Caco-2 (cell line): ENCODE results near the gene RNU1-4. TPM values are rescaled to one million over a fixed set of nuclear protein-coding genes. Genes with fewer than 3 reads are reported as not detected.
"Not testable (repeated sequence)": the region's sequence is repeated elsewhere in the genome, so short reads cannot be mapped to it uniquely, and the experiment has no call there.

ENCODE experiments used
- BruUV-seq: library from RNA; stranded (reverse); fragments of 400-500 nt; replicated peaks from 2 replicates; lab custom pipeline; 2021; lab: Mats Ljungman, UMichigan
- CTCF ChIA-PET: fragments of 300-600 bp; sonication (Branson Sonifier 250); formaldehyde crosslinking; loops from one replicate; lab custom pipeline; 2022; ENCODE audit warnings: antibody characterized with exemption; lab: Charles Lee
- POLR2A ChIA-PET: fragments of 300-600 bp; sonication (Branson Sonifier 250); formaldehyde crosslinking; loops from one replicate; lab custom pipeline; 2022; ENCODE audit warnings: antibody characterized with exemption; lab: Charles Lee
- DNase-seq, 2 experiments: peaks; one replicate each; pipeline versions ENCODE4 v3.0.0 to v3.0.0-alpha.2; 2020 to 2022
- H3K27me3 ChIP-seq: replicated peaks from 2 replicates; pipeline ENCODE4 v1.6.0; 2011; ENCODE audit warnings: low read length; ENCODE audit not compliant: control insufficient read depth, insufficient read depth
- H3K36me3 ChIP-seq: 2 replicates; pipeline ENCODE4 v1.5.1; 2011; ENCODE audit warnings: low read length; ENCODE audit not compliant: control insufficient read depth, insufficient read depth
- H3K4me1 ChIP-seq: fragments of 250-450 bp; sonication (Bioruptor Pico); 2 replicates; pipeline ENCODE4 v1.5.1; 2020; ENCODE audit warnings: mild to moderate bottlenecking
- H3K4me3 ChIP-seq: 2 replicates; pipeline ENCODE4 v1.5.1; 2011; ENCODE audit warnings: low read depth, mild to moderate bottlenecking, control low read depth, low read length
- H3K9me3 ChIP-seq: fragments of 250-450 bp; sonication (Bioruptor Pico); 2 replicates; pipeline ENCODE4 v1.5.1; 2020; ENCODE audit warnings: mild to moderate bottlenecking, moderate library complexity
- H3K27ac Mint-ChIP-seq: one replicate; pipeline ENCODE4 v1.8.0; 2022; ENCODE audit warnings: mixed read lengths; ENCODE audit not compliant: unreplicated experiment
- H3K27me3 Mint-ChIP-seq: one replicate; pipeline ENCODE4 v1.8.0; 2022; ENCODE audit warnings: mixed read lengths; ENCODE audit not compliant: insufficient read depth, unreplicated experiment
- H3K36me3 Mint-ChIP-seq: one replicate; pipeline ENCODE4 v1.8.0; 2022; ENCODE audit warnings: mild to moderate bottlenecking, mixed read lengths; ENCODE audit not compliant: insufficient read depth, unreplicated experiment
- H3K4me1 Mint-ChIP-seq: one replicate; pipeline ENCODE4 v1.8.0; 2022; ENCODE audit warnings: low read depth, mixed read lengths; ENCODE audit not compliant: unreplicated experiment
- H3K4me3 Mint-ChIP-seq: one replicate; pipeline ENCODE4 v1.8.0; 2022; ENCODE audit warnings: mild to moderate bottlenecking, moderate library complexity, mixed read lengths; ENCODE audit not compliant: unreplicated experiment
- H3K9me3 Mint-ChIP-seq: one replicate; pipeline ENCODE4 v1.8.0; 2022; ENCODE audit warnings: mixed read lengths; ENCODE audit not compliant: unreplicated experiment
- CTCF ChIP-seq, 2 experiments: fragments of 200-600 bp in 1 of 2; IDR thresholded peaks; 1 replicate in 1 of 2; 2 replicates in 1 of 2; pipeline versions ENCODE4 v1.5.1 to v1.8.0; 2011 to 2022; ENCODE audit warnings: antibody characterized with exemption in 1 of 2, control low read depth in 1 of 2, inconsistent platforms in 1 of 2, low read depth in 1 of 2, low read length in 1 of 2, mild to moderate bottlenecking in 1 of 2, moderate library complexity in 1 of 2; ENCODE audit not compliant: insufficient read depth in 1 of 2, severe bottlenecking in 1 of 2, unreplicated experiment in 1 of 2
- intact Hi-C: fragments of 100-400 bp; cut with micrococcal nuclease; formaldehyde crosslinking; loops from one replicate; pipeline ENCODE4 v1.10.0; 2022; ENCODE audit not compliant: unreplicated experiment
- total RNA-seq: library from RNA; stranded (reverse); gene quantifications from 2 replicates; pipeline ENCODE4 v1.2.3, GENCODE V29; 2022

RNU1-4 gene
- total RNA-seq, 1 experiment from 2014 or later: 1,622 TPM

- no peaks in the 10 kb centered on the region for H3K36me3 Mint-ChIP-seq
- CTCF ChIA-PET: no interaction called here
- Histone ChIP-seq H3K36me3 (no peaks in the 10 kb centered on the region), H3K4me1 (no peaks in the 10 kb centered on the region), H3K27me3 (no peaks in the 10 kb centered on the region), H3K9me3 (no peaks in the 10 kb centered on the region), H3K4me3 (no peak overlapping the region)
- no peaks in the 10 kb centered on the region for H3K9me3 Mint-ChIP-seq
- intact Hi-C loops: no loop called here
- POLR2A ChIA-PET: no interaction called here
- DNase-seq: peak in 1 of 2 experiments; percentile 43
- no peak for TF ChIP-seq CTCF (IDR thresholded peaks at IDR 0.05; ENCODE audit: insufficient read depth in 1 of 2, low read depth in 1 of 2, low read length in 1 of 2, severe bottlenecking in 1 of 2, unreplicated experiment in 1 of 2)
- H3K4me1 Mint-ChIP-seq: no peaks in the 10 kb centered on the region
- BruUV-seq: no TSS peak
- H3K27me3 Mint-ChIP-seq: no peaks in the 10 kb centered on the region
- no peak overlapping the region for H3K4me3 Mint-ChIP-seq
- no peak overlapping the region for H3K27ac Mint-ChIP-seq
Observed at GRCh38 chr1:16727190-16728111, 12.9 kb upstream of the RNU1-4 start.

GRCh38 chr1:16728243-16728949 is 11.9 kb upstream of the RNU1-4 start:
- H3K9me3 ChIP-seq, CTCF ChIA-PET, intact Hi-C loops, H3K4me1 Mint-ChIP-seq, H3K4me1 ChIP-seq, H3K36me3 ChIP-seq, H3K9me3 Mint-ChIP-seq, POLR2A ChIA-PET, BruUV-seq, H3K27ac Mint-ChIP-seq, H3K4me3 Mint-ChIP-seq, DNase-seq, H3K27me3 ChIP-seq, H3K36me3 Mint-ChIP-seq, H3K27me3 Mint-ChIP-seq, H3K4me3 ChIP-seq: not testable (repeated sequence)

GRCh38 chr1:16732254-16732896 is 7.9 kb upstream of the RNU1-4 start:
- H3K36me3 Mint-ChIP-seq, H3K36me3 ChIP-seq, H3K27me3 ChIP-seq, H3K4me3 Mint-ChIP-seq, H3K4me1 ChIP-seq, H3K9me3 ChIP-seq, DNase-seq, intact Hi-C loops, BruUV-seq, POLR2A ChIA-PET, H3K27ac Mint-ChIP-seq, CTCF ChIA-PET, H3K9me3 Mint-ChIP-seq, H3K27me3 Mint-ChIP-seq, H3K4me3 ChIP-seq, H3K4me1 Mint-ChIP-seq: not testable (repeated sequence)

GRCh38 chr1:16741230-16741629 is 914 bp downstream of the RNU1-4 start:
- intact Hi-C loops, H3K27me3 Mint-ChIP-seq, CTCF ChIA-PET, DNase-seq, H3K4me1 Mint-ChIP-seq, H3K36me3 Mint-ChIP-seq, H3K4me1 ChIP-seq, H3K9me3 ChIP-seq, BruUV-seq, H3K4me3 Mint-ChIP-seq, H3K27me3 ChIP-seq, H3K27ac Mint-ChIP-seq, H3K36me3 ChIP-seq, H3K4me3 ChIP-seq, H3K9me3 Mint-ChIP-seq, POLR2A ChIA-PET: not testable (repeated sequence)

DNA sequence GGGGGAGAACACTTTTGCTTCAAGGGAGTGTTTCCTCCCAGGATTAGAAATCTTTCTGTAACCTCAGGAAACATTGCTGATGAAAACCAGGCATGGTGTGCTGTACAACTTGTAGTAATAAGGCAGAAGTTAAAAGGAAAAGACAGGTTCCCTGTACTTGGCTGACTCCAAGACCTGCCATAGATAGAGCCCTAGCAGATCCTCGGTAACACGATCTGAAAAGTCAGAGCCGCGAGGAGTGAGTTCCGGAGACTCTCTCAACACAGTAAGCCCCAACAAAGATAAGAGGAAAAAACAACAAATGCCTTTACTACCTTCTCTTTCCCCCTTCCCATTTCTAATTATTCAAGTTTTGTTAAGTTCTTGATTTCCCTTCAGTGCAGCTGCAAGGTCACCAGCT is 7.3 kb downstream of the RNU1-4 start:
- CTCF ChIA-PET, H3K4me1 ChIP-seq, H3K4me3 Mint-ChIP-seq, H3K4me3 ChIP-seq, POLR2A ChIA-PET, intact Hi-C loops, H3K27me3 Mint-ChIP-seq, DNase-seq, H3K36me3 Mint-ChIP-seq, H3K9me3 ChIP-seq, H3K36me3 ChIP-seq, BruUV-seq, H3K27me3 ChIP-seq, H3K4me1 Mint-ChIP-seq, H3K9me3 Mint-ChIP-seq, H3K27ac Mint-ChIP-seq: not testable (repeated sequence)

- H3K4me1 ChIP-seq, H3K27ac Mint-ChIP-seq, CTCF ChIA-PET, H3K4me1 Mint-ChIP-seq, H3K27me3 ChIP-seq, H3K9me3 Mint-ChIP-seq, H3K9me3 ChIP-seq, DNase-seq, BruUV-seq, H3K4me3 Mint-ChIP-seq, intact Hi-C loops, H3K36me3 ChIP-seq, H3K4me3 ChIP-seq, H3K27me3 Mint-ChIP-seq, H3K36me3 Mint-ChIP-seq, POLR2A ChIA-PET: not testable (repeated sequence)
Observed at GRCh38 chr1:16748710-16749109, 8.4 kb downstream of the RNU1-4 start.
